Heart right ventricle (tissue), 16 donors: ENCODE measurements around the gene GATA6. TPM values are rescaled to one million over a fixed set of nuclear protein-coding genes. Genes with fewer than 3 reads are reported as not detected.
"Not testable (repeated sequence)": the region's sequence is repeated elsewhere in the genome, so short reads cannot be mapped to it uniquely, and the experiment has no call there.

Experiments
- ATAC-seq, 8 donors: fragments of 200-7000 bp; cut with Tn5 transposase; one replicate each; pipeline ENCODE4 v1.9.1; 2020; ENCODE audit warnings: mild to moderate bottlenecking in 8 of 8, moderate library complexity in 8 of 8, moderate number of reproducible peaks in 1 of 8
- DNase-seq, 2 donors: peaks; one replicate each; pipeline ENCODE4 v3.0.0-alpha.2; 2020
- H3K27ac ChIP-seq, 10 donors: fragments of 200-600 bp; sonication (generic) in 2 of 10; one replicate each; pipeline versions ENCODE4 v1.5.0 to v1.8.0; 2020 to 2022; ENCODE audit warnings: mild to moderate bottlenecking in 3 of 10
- H3K27me3 ChIP-seq, 7 donors: fragments of 200-600 bp; one replicate each; pipeline ENCODE4 v1.8.0; 2021 to 2022; ENCODE audit warnings: mild to moderate bottlenecking in 2 of 7
- H3K36me3 ChIP-seq, 9 donors: fragments of 200-600 bp; sonication (generic) in 1 of 9; one replicate each; pipeline versions ENCODE4 v1.5.0 to v1.8.0; 2020 to 2022; ENCODE audit warnings: mild to moderate bottlenecking in 2 of 9
- H3K4me1 ChIP-seq, 9 donors: fragments of 200-600 bp; sonication (generic) in 1 of 9; one replicate each; pipeline versions ENCODE4 v1.5.0 to v1.8.0; 2020 to 2022; ENCODE audit warnings: mild to moderate bottlenecking in 4 of 9
- H3K4me3 ChIP-seq, 10 donors: fragments of 200-600 bp; sonication (generic) in 2 of 10; one replicate each; pipeline versions ENCODE4 v1.5.0 to v1.8.0; 2020 to 2022; ENCODE audit warnings: mild to moderate bottlenecking in 7 of 10, moderate library complexity in 2 of 10
- H3K9me3 ChIP-seq, 11 donors: fragments of 200-600 bp in 10 of 11; sonication (generic) in 2 of 11; one replicate each; pipeline versions ENCODE4 v1.5.0 to v1.8.0; 2013 to 2022; ENCODE audit warnings: mild to moderate bottlenecking in 2 of 11, control low read depth in 1 of 11, moderate library complexity in 1 of 11
- WGBS, 2 donors: extraction: QIAGEN DNeasy Blood & Tissue Kit; methylation state at CpG; one replicate each; pipeline ENCODE4 v1.1.7; 2013; ENCODE audit warnings: inconsistent platforms in 1 of 2; 5-methylcytosine and 5-hydroxymethylcytosine counted together
- intact Hi-C, 10 donors: fragments of 100-400 bp; cut with DNase I; formaldehyde crosslinking; loops; one replicate each; pipeline versions ENCODE4 v1.11.1 to v1.14.2; 2022
- polyA plus RNA-seq, 2 donors: library from polyadenylated mRNA; stranded (reverse); fragments of 200-250 nt; gene quantifications; one replicate each; pipeline ENCODE4 v1.2.3, GENCODE V29; 2013
- total RNA-seq, 10 donors: library from RNA; stranded (reverse); fragmentation: NEBNext Ultra II Directional in 3 of 10; extraction: Animal tissue kit (Norgen Biotek cat#: 25700) in 3 of 10; gene quantifications; one replicate each; pipeline versions ENCODE4 v1.2.1 to v1.2.4, GENCODE V29; 2021 to 2023
- TF ChIP-seq, protein P1 (sequence below), 9 donors: fragments of 200-600 bp; sonication (generic) in 2 of 9; IDR thresholded peaks; one replicate each; pipeline versions ENCODE4 v1.5.0 to v1.8.0; 2021 to 2022; ENCODE audit warnings: antibody characterized with exemption in 9 of 9, mild to moderate bottlenecking in 5 of 9, moderate library complexity in 1 of 9
- donor health status: Arrhythmogenic right ventricular cardiomyopathy.
- donor health status: ischemic (EF 13 %, LVEDD 7.1; RV severe dilation, severe dysfunction).
- donor health status: healthy with polysubstance abuse.
- donor health status: DM: no; HTN: yes; CAD: no.
- donor health status: DM: no; HTN: no; CAD: no.
- donor health status: ischemic (EF 25% LVEDD 6.9; RV normal size, moderate dysfunction).
- donor health status: ischemic (EF 25% LVEDD 5.7; RV mildly dilated, moderate dysfunction).
- donor health status: healthy.
- donor health status: DM: yes; HTN: yes; CAD: no.
- donor health status: Ischemic cardiomyopathy.
- donor health status: ischemic (EF 35%, LVEDD 5.7; RV mildly dilated, moderate dysfunction).
- donor health status: nonischemic (EF 11% LVEDD 7.7; RV severe dilation, severe dysfunction).
- donor health status: DM: yes; HTN: yes; CAD: no.
- donor health status: PGD.
- donor health status: ischemic (EF 29% LVEDD 5.4; RV normal size, mild dysfunction).
- donor health status: nonischemic (EF 23%, LVEDD 6.1; RV moderate dilation, normal function).

GATA6 gene
- total and polyA plus RNA-seq, 12 donors: 36.7 to 99.5 (median 69.0) TPM

DNA sequence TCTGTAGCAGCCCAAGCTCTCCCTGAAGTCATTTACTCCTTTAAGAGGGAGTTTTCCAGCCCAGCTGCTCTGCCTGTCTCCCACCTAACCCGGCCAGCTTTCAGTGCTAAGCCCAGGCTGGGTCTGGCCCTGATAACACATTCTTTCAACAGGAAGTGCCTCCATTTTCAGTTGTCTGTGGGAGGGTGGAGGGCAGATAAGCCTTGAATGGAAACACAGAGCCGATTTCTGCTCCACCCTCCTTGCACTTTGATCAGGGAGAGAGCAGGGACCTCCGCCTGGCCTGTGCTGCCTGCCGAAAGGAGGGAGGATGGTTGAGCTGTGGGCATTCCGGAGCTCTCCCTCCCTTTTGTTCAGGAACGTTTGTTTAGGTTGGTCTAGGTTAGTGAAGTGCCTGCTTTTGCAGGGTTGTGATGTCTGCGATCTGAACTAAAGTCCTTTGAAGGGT, 24.8 kb downstream of the GATA6 start:
- H3K9me3 ChIP-seq: no peaks in the 10 kb centered on the region
- 23 to 39% methylated on average over 7 of the region's 7 CpGs for WGBS, 2 donors
- peak overlapping the region in 5 of 10 donors; percentile 4 to 31 (median 12) for H3K4me3 ChIP-seq
- intact Hi-C loops: loop anchor here in 2 of 10 donors (5.0 to 10.0 kb wide), 2 partner anchors 73 to 151 kb away; no protein-coding TSS in a partner anchor
- H3K27me3 ChIP-seq: no peaks in the 10 kb centered on the region
- no peak for DNase-seq
- peak overlapping the region; percentile 16 to 99 (median 74) for H3K27ac ChIP-seq
- H3K4me1 ChIP-seq: peaks cover 6 to 99% (median 88%) of the 10 kb centered on the region in 9 donors
- H3K36me3 ChIP-seq: peaks cover 0 to 57% (median 0%) of the 10 kb centered on the region in 9 donors
- peak; percentile 11 to 65 (median 48) for ATAC-seq
- TF ChIP-seq, protein P1, sequence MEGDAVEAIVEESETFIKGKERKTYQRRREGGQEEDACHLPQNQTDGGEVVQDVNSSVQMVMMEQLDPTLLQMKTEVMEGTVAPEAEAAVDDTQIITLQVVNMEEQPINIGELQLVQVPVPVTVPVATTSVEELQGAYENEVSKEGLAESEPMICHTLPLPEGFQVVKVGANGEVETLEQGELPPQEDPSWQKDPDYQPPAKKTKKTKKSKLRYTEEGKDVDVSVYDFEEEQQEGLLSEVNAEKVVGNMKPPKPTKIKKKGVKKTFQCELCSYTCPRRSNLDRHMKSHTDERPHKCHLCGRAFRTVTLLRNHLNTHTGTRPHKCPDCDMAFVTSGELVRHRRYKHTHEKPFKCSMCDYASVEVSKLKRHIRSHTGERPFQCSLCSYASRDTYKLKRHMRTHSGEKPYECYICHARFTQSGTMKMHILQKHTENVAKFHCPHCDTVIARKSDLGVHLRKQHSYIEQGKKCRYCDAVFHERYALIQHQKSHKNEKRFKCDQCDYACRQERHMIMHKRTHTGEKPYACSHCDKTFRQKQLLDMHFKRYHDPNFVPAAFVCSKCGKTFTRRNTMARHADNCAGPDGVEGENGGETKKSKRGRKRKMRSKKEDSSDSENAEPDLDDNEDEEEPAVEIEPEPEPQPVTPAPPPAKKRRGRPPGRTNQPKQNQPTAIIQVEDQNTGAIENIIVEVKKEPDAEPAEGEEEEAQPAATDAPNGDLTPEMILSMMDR (IDR thresholded peaks at IDR 0.05): no peak

DNA sequence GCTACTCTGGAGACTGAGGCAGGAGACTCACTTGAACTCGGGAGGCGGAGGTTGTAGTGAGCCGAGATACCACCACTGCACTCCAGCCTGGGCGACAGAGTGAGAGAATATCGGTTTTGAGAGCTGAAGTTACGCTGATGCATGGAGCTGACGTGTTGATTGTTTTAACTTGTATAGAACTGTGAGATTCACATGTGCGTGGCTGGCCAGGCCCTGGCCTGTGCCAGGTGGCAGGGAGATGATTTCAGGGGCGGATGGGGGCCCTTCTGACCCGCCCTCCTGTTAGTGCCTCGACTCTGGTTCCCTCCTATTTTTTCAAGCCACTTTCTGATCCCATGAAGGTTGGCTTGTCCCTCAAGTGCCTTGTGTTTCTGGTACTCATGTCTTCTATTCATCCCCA, 25.7 kb downstream of the GATA6 start:
- H3K4me3 ChIP-seq: peak overlapping the region in 1 of 10 donors; percentile 20
- H3K9me3 ChIP-seq: no peaks in the 10 kb centered on the region
- DNase-seq (no peak), ATAC-seq (no peak)
- peaks cover 0 to 51% (median 0%) of the 10 kb centered on the region in 9 donors for H3K36me3 ChIP-seq
- intact Hi-C loops: loop anchor here in 1 of 10 donors (10.0 kb wide), 1 partner anchor 150 kb away; no protein-coding TSS in a partner anchor
- no peaks in the 10 kb centered on the region for H3K27me3 ChIP-seq
- TF ChIP-seq, protein P1 (IDR thresholded peaks at IDR 0.05): no peak
- H3K4me1 ChIP-seq: peaks cover 6 to 98% (median 84%) of the 10 kb centered on the region in 9 donors
- 45 to 60% methylated on average over 11 of the region's 11 CpGs for WGBS, 2 donors
- peak overlapping the region in 9 of 10 donors; percentile 50 to 99 (median 76) for H3K27ac ChIP-seq

DNA sequence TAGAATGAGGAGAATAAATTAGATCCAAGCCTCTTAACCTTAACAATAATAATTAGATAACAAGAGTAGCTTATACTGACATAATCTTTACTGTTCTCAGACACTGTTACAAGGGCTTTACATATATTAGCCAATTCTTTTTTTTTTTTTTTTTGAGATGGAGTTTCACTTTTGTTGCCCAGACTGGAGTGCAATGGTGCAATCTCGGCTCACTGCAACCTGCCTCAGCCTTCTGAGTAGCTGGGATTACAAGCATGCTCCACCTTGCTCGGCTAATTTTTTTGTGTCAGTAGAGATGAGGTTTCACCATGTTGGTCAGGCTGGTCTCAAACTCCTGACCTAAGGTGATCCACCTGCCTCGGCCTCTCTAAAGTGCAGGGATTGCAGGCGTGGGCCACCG, 27.6 kb downstream of the GATA6 start:
- H3K27me3 ChIP-seq, ATAC-seq, DNase-seq, H3K4me3 ChIP-seq, H3K9me3 ChIP-seq: not testable (repeated sequence)
- intact Hi-C loops: loop anchor here in 1 of 10 donors (10.0 kb wide), 1 partner anchor 148 kb away; no protein-coding TSS in a partner anchor
- peaks cover 0 to 60% (median 4%) of the 10 kb centered on the region in 9 donors for H3K36me3 ChIP-seq
- H3K27ac ChIP-seq: peak overlapping the region in 7 of 10 donors; percentile 30 to 99 (median 53)
- WGBS, 2 donors: 74 to 76% methylated on average over 5 of the region's 5 CpGs
- peaks cover 6 to 100% (median 81%) of the 10 kb centered on the region in 9 donors for H3K4me1 ChIP-seq

DNA sequence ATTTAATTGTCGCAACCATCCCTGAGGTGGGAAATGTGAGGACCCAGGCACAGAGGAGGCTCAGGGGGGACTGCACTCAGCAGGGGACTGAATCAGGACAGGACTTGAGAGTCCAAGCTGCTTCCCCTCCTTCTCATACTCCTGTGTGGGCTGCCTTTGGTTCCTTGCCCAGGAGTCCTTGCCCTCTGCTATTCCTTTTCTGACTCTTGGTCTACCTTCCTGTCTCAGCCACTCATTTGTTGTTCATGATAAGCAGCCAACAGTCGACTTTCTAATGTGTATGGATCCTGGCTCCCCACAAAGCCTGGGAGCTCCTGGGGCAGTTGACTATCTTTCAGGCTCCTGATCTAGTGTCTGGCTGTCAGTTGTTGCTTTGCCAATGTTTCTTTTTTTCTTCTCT, 28.3 kb downstream of the GATA6 start:
- Histone ChIP-seq H3K27ac (peak overlapping the region in 8 of 10 donors; percentile 30 to 99 (median 58)), H3K4me1 (peaks cover 6 to 100% (median 81%) of the 10 kb centered on the region in 9 donors), H3K27me3 (no peaks in the 10 kb centered on the region), H3K9me3 (no peaks in the 10 kb centered on the region), H3K36me3 (peaks cover 0 to 60% (median 7%) of the 10 kb centered on the region in 9 donors), H3K4me3 (no peak overlapping the region)
- WGBS, 2 donors: 51 to 52% methylated on average over 2 of the region's 2 CpGs
- intact Hi-C loops: loop anchor here in 1 of 10 donors (10.0 kb wide), 1 partner anchor 147 kb away; no protein-coding TSS in a partner anchor
- ATAC-seq: peak in 2 of 8 donors; percentile 2 to 10
- TF ChIP-seq, protein P1 (IDR thresholded peaks at IDR 0.05): no peak
- no peak for DNase-seq

DNA sequence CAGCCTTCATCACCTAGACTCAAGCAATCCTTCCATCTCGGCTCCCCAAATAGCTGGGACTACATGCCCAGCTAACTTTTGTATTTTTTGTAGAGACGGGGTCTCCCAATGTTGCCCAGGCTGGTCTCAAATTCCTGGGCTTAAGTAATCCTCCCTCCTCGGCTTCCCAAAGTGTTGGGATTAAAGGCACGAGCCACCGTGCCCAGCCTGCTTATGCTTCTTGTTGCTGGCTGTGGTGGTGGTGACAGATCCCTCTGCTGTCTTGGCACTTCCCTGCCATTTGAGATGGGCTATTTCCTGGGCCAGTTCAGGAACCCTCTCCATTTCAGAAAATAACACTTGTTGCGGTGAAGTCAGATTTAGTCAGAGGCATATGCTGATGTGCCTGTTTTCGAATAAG, 28.8 kb downstream of the GATA6 start:
- TF ChIP-seq, protein P1 (IDR thresholded peaks at IDR 0.05): no peak
- peaks cover 6 to 100% (median 85%) of the 10 kb centered on the region in 9 donors for H3K4me1 ChIP-seq
- H3K27ac ChIP-seq: peak overlapping the region in 8 of 10 donors; percentile 30 to 99 (median 58)
- 45 to 60% methylated on average over 7 of the region's 7 CpGs for WGBS, 2 donors
- intact Hi-C loops: loop anchor here in 1 of 10 donors (10.0 kb wide), 1 partner anchor 147 kb away; no protein-coding TSS in a partner anchor
- no peaks in the 10 kb centered on the region for H3K9me3 ChIP-seq
- no peaks in the 10 kb centered on the region for H3K27me3 ChIP-seq
- no peak for DNase-seq
- peak in 1 of 8 donors; percentile 17 for ATAC-seq
- H3K4me3 ChIP-seq: no peak overlapping the region
- H3K36me3 ChIP-seq: peaks cover 0 to 62% (median 7%) of the 10 kb centered on the region in 9 donors
